HepG2 (cell line): Measurements from ENCODE around the gene ISG20. TPM values are rescaled to one million over a fixed set of nuclear protein-coding genes. Genes with fewer than 3 reads are reported as not detected.

ENCODE experiments used
- ATAC-seq: fragments of 200-7000 bp; cut with Tn5 transposase; 3 replicates; pipeline ENCODE4 v1.9.1; 2020; ENCODE audit warnings: mild to moderate bottlenecking, moderate library complexity
- BruUV-seq: library from RNA; stranded (reverse); fragments of 400-500 nt; replicated peaks from 2 replicates; lab custom pipeline; 2021; lab: Mats Ljungman, UMichigan
- CTCF ChIA-PET: fragments of 300-600 bp; formaldehyde crosslinking; extraction: SDS; loops from one replicate; lab custom pipeline; 2021; ENCODE audit warnings: low total read pairs, inconsistent platforms, low intra/inter-chr PET ratio; lab: Yijun Ruan, JAX
- POLR2A ChIA-PET: fragments of 350-600 bp; sonication (Branson Sonifier 250); formaldehyde crosslinking; loops from one replicate; lab custom pipeline; 2020; ENCODE audit warnings: antibody characterized with exemption, inconsistent platforms; lab: Yijun Ruan, JAX
- DNase-seq: peaks from one replicate; pipeline ENCODE4 v3.0.0-alpha.2; 2015; ENCODE audit warnings: low spot score
- FAIRE-seq: peaks from 3 replicates; lab custom pipeline; 2011; peaks lifted over from hg19 to GRCh38; lab: Jason Lieb, UNC
- H2AFZ ChIP-seq: one replicate; pipeline ENCODE4 v1.6.1; 2011; ENCODE audit warnings: low read length, inconsistent platforms
- H3K27ac ChIP-seq: fragments of 300-600 bp; 3 replicates; pipeline ENCODE4 v1.8.0; 2011; ENCODE audit warnings: mixed run types, mild to moderate bottlenecking, mixed read lengths, low read length, inconsistent platforms; ENCODE audit not compliant: insufficient read depth; ENCODE audit errors: extremely low read length
- H3K27me3 ChIP-seq, 2 experiments: fragments of 200-600 bp in 1 of 2; 2 replicates in 1 of 2; 3 replicates in 1 of 2; pipeline versions ENCODE4 v1.6.0 to v1.8.0; 2011; ENCODE audit warnings: low read length in 2 of 2, mild to moderate bottlenecking in 2 of 2, moderate library complexity in 2 of 2, inconsistent platforms in 1 of 2; ENCODE audit not compliant: insufficient read depth in 2 of 2, control insufficient read depth in 1 of 2
- H3K36me3 ChIP-seq, 2 experiments: fragments of 200-600 bp in 1 of 2; replicated peaks in 1 of 2; 2 replicates in 1 of 2; 3 replicates in 1 of 2; pipeline versions ENCODE4 v1.5.1 to v1.8.0; 2011; ENCODE audit warnings: low read length in 2 of 2, inconsistent platforms in 1 of 2; ENCODE audit not compliant: insufficient read depth in 2 of 2, control insufficient read depth in 1 of 2
- H3K4me1 ChIP-seq: 2 replicates; pipeline ENCODE4 v1.5.1; 2012; ENCODE audit warnings: low read length, inconsistent platforms; ENCODE audit not compliant: insufficient read depth
- H3K4me2 ChIP-seq: 2 replicates; pipeline ENCODE4 v1.6.0; 2011; ENCODE audit warnings: low read depth, low read length, inconsistent platforms
- H3K4me3 ChIP-seq, 3 experiments: fragments of 200-600 bp in 1 of 3; sonication (generic), shearing (Covaris generic) in 1 of 3; replicated peaks in 1 of 3; 2 replicates each; pipeline ENCODE4 v1.5.1; 2011 to 2016; ENCODE audit warnings: low read length in 3 of 3, inconsistent platforms in 2 of 3, low read depth in 2 of 3, mild to moderate bottlenecking in 2 of 3, control low read depth in 1 of 3, mixed read lengths in 1 of 3; ENCODE audit not compliant: insufficient read depth in 1 of 3
- H3K79me2 ChIP-seq: one replicate; pipeline ENCODE4 v1.6.1; 2011; ENCODE audit warnings: low read length, inconsistent platforms; ENCODE audit not compliant: insufficient read depth
- H3K9ac ChIP-seq: 2 replicates; pipeline ENCODE4 v1.6.0; 2011; ENCODE audit warnings: mild to moderate bottlenecking, low read depth, low read length, inconsistent platforms; ENCODE audit not compliant: insufficient read depth
- H3K9me3 ChIP-seq: 2 replicates; pipeline ENCODE4 v1.5.1; 2012; ENCODE audit warnings: mild to moderate bottlenecking, low read length
- H4K20me1 ChIP-seq: 2 replicates; pipeline ENCODE4 v1.6.0; 2011; ENCODE audit warnings: inconsistent platforms, mild to moderate bottlenecking, low read length, moderate library complexity; ENCODE audit not compliant: insufficient read depth
- FIP1L1 ChIP-seq: fragments of 200-400 bp; formaldehyde crosslinking; IDR thresholded peaks from 2 replicates; pipeline ENCODE4 v1.6.1; 2018; ENCODE audit warnings: low read depth, mild to moderate bottlenecking, low read length, moderate library complexity, borderline replicate concordance; ENCODE audit not compliant: insufficient read depth
- GLI4 ChIP-seq: sonication (generic); formaldehyde crosslinking; IDR thresholded peaks from 2 replicates; pipeline ENCODE4 v1.5.1; 2020; ENCODE audit warnings: missing genetic modification reagents, mild to moderate bottlenecking, moderate library complexity, borderline replicate concordance
- HNRNPK ChIP-seq: fragments of 200-400 bp; formaldehyde crosslinking; IDR thresholded peaks from 2 replicates; pipeline ENCODE4 v1.6.1; 2018; ENCODE audit warnings: low read length, low read depth, moderate library complexity, mild to moderate bottlenecking; ENCODE audit not compliant: poor library complexity, severe bottlenecking
- KDM5A ChIP-seq: fragments of 200-600 bp; sonication (generic); IDR thresholded peaks from 2 replicates; pipeline ENCODE4 v1.7.0; 2018; ENCODE audit warnings: antibody characterized with exemption, mild to moderate bottlenecking, low read length, borderline replicate concordance
- PHF21A ChIP-seq: sonication (generic); formaldehyde crosslinking; IDR thresholded peaks from 2 replicates; pipeline ENCODE4 v1.5.0; 2020; ENCODE audit warnings: mild to moderate bottlenecking, missing genetic modification reagents
- POLR2A ChIP-seq, 2 experiments: IDR thresholded peaks; 2 replicates each; pipeline ENCODE4 v1.6.1; 2011; ENCODE audit warnings: low read depth in 2 of 2, low read length in 2 of 2, mild to moderate bottlenecking in 1 of 2, moderate library complexity in 1 of 2; ENCODE audit not compliant: insufficient read depth in 1 of 2
- RXRA ChIP-seq: sonication (generic); formaldehyde crosslinking; IDR thresholded peaks from 2 replicates; pipeline ENCODE4 v1.5.1; 2020; ENCODE audit warnings: missing genetic modification reagents
- SMAD1 ChIP-seq: sonication (generic); formaldehyde crosslinking; IDR thresholded peaks from 2 replicates; pipeline ENCODE4 v1.4.0; 2020; ENCODE audit warnings: missing genetic modification reagents, low read depth, mild to moderate bottlenecking, borderline replicate concordance
- TEAD2 ChIP-seq: sonication (generic); formaldehyde crosslinking; IDR thresholded peaks from 2 replicates; pipeline ENCODE4 v1.9.0; 2021; ENCODE audit warnings: missing genetic modification reagents
- ZNF446 ChIP-seq: sonication (generic); formaldehyde crosslinking; IDR thresholded peaks from 2 replicates; pipeline ENCODE4 v1.5.0; 2020; ENCODE audit warnings: mild to moderate bottlenecking, missing genetic modification reagents
- WGBS: methylation state at CpG from one replicate; pipeline ENCODE4 v1.1.6; 2017; ENCODE audit warnings: low lambda C conversion rate; 5-methylcytosine and 5-hydroxymethylcytosine counted together
- in situ Hi-C: cut with HindIII; loops from 2 replicates; pipeline ENCODE4 v1.10.0; 2017; ENCODE audit warnings: low pct_unique_long_range_greater_than_20kb; ENCODE audit not compliant: extremely low pct_ligation_motif_present
- intact Hi-C: fragments of 100-400 bp; cut with micrococcal nuclease; formaldehyde crosslinking; loops from one replicate; pipeline ENCODE4 v1.10.0; 2022; ENCODE audit not compliant: unreplicated experiment
- polyA plus RNA-seq, 8 experiments: library from polyadenylated mRNA; depleted of rRNA in 3 of 8; stranded (reverse) in 7 of 8; unstranded in 1 of 8; fragments of >200 nt; fragmentation: Illumina TruSeq in 4 of 8; extraction: Trizol in 4 of 8; gene quantifications; 2 replicates each; pipeline versions ENCODE4 v1.2.1 to v1.2.3, GENCODE V29; 2011 to 2016; ENCODE audit warnings: low read depth in 4 of 8, missing spikeins in 1 of 8, mixed read lengths in 1 of 8; ENCODE audit not compliant: insufficient read depth in 1 of 8
- total RNA-seq, 5 experiments: library from RNA; depleted of rRNA; stranded (reverse); fragments of >200 nt; fragmentation: Illumina TruSeq; extraction: Trizol; gene quantifications; 2 replicates each; pipeline ENCODE4 v1.2.3, GENCODE V29; 2016; ENCODE audit warnings: low read depth in 1 of 5
- TF ChIP-seq, protein P1 (sequence below): sonication (generic); formaldehyde crosslinking; IDR thresholded peaks from 2 replicates; pipeline ENCODE4 v1.4.0; 2020; ENCODE audit warnings: missing genetic modification reagents, borderline replicate concordance
- TF ChIP-seq, protein P2 (sequence below), 2 experiments: fragments of 450-650 bp in 1 of 2; sonication (generic) in 1 of 2; formaldehyde crosslinking in 1 of 2; IDR thresholded peaks; 2 replicates each; pipeline versions ENCODE4 v1.6.1 to v1.8.0; 2016 to 2022; ENCODE audit warnings: antibody characterized with exemption in 1 of 2, mild to moderate bottlenecking in 1 of 2, missing genetic modification reagents in 1 of 2

The ISG20 gene
- total and polyA plus RNA-seq, 2 of the 13 experiments (the other 11 are each of a cell fraction or from before 2014, with no cell fraction given): 6.3 to 31.5 TPM

DNA sequence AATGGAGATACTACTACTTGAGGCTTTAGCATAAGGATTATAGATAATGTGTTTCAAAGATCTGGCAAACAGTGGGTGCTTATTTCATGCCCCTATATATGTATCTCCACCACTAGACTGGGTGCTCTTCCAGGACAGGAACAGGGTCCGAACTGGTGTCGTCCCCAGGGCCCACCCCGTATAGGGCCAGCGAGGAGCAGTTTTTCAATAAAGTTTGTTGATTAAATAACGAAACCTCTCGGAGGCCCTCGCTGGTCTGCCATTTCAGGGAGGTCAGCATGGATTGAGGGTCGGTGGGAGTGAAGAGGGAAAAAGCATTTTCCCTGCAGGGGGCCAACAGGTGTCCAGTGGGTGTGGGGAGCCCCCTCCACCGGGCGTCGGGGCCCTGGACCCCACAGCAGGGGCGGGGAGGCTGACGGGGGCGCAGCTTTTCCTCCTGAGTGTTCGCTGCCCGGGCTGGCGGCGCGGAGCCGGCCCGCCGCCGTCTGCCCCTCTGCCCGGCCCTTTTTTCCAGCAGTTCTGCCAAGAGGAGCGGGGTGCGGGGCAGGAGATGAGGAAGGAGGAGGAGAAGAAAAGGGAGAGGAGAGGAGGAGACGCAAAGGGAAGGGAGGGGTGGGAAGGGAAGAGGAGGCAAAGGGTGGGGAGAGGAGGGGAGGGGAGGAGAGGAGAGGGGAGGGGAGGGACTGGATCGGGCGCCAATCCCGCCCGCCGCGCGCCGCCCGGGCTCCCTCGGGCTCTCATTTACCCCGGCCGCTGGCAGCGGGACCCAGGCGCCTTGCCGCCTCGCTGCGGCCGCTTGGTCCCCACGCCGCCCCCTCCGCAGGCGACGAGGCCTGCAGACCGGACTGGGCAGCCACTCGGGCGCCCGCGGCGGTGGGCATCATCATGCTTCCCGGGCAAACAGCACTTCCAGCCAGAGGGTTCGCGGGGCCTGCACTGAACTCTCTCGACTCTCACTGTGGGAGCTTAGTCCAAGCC is 66.3 kb downstream of the ISG20 start:
- peak; percentile 16; the same call in 2 of the 3 replicates for ATAC-seq
- TF ChIP-seq, protein P1, sequence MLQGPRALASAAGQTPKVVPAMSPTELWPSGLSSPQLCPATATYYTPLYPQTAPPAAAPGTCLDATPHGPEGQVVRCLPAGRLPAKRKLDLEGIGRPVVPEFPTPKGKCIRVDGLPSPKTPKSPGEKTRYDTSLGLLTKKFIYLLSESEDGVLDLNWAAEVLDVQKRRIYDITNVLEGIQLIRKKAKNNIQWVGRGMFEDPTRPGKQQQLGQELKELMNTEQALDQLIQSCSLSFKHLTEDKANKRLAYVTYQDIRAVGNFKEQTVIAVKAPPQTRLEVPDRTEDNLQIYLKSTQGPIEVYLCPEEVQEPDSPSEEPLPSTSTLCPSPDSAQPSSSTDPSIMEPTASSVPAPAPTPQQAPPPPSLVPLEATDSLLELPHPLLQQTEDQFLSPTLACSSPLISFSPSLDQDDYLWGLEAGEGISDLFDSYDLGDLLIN: no peak
- TF ChIP-seq PHF21A (no peak), TEAD2 (CRISPR knock-in tag) (no peak), FIP1L1 (no peak), GLI4 (CRISPR knock-in tag) (no peak), ZNF446 (no peak), HNRNPK (peak; percentile 99), RXRA (CRISPR knock-in tag) (no peak), SMAD1 (no peak), KDM5A (no peak), POLR2A (IDR thresholded peaks at IDR 0.05; ENCODE audit: insufficient read depth in 1 of 2, low read depth in 2 of 2, low read length in 2 of 2) (no peak)
- TF ChIP-seq, protein P2, sequence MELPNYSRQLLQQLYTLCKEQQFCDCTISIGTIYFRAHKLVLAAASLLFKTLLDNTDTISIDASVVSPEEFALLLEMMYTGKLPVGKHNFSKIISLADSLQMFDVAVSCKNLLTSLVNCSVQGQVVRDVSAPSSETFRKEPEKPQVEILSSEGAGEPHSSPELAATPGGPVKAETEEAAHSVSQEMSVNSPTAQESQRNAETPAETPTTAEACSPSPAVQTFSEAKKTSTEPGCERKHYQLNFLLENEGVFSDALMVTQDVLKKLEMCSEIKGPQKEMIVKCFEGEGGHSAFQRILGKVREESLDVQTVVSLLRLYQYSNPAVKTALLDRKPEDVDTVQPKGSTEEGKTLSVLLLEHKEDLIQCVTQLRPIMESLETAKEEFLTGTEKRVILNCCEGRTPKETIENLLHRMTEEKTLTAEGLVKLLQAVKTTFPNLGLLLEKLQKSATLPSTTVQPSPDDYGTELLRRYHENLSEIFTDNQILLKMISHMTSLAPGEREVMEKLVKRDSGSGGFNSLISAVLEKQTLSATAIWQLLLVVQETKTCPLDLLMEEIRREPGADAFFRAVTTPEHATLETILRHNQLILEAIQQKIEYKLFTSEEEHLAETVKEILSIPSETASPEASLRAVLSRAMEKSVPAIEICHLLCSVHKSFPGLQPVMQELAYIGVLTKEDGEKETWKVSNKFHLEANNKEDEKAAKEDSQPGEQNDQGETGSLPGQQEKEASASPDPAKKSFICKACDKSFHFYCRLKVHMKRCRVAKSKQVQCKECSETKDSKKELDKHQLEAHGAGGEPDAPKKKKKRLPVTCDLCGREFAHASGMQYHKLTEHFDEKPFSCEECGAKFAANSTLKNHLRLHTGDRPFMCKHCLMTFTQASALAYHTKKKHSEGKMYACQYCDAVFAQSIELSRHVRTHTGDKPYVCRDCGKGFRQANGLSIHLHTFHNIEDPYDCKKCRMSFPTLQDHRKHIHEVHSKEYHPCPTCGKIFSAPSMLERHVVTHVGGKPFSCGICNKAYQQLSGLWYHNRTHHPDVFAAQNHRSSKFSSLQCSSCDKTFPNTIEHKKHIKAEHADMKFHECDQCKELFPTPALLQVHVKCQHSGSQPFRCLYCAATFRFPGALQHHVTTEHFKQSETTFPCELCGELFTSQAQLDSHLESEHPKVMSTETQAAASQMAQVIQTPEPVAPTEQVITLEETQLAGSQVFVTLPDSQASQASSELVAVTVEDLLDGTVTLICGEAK (IDR thresholded peaks at IDR 0.05): peak; percentile 29; the same call in 1 of the 2 replicates
- TF ChIP-seq, protein P2 (CRISPR knock-in tag; IDR thresholded peaks at IDR 0.05): peak; percentile 98

More for the DNA sequence above, 66.3 kb downstream of the ISG20 start:
- H3K79me2 ChIP-seq: no peaks in the 10 kb centered on the region
- in situ Hi-C loops: no loop called here
- H3K9me3 ChIP-seq: no peaks in the 10 kb centered on the region
- DNase-seq: no peak
- H3K4me3 ChIP-seq: peak overlapping the region; percentile 38 to 54 (median 41); a peak in 4 of 6 replicates
- H3K4me2 ChIP-seq: peak overlapping the region; percentile 54
- H3K27me3 ChIP-seq: peaks cover 3 to 41% of the 10 kb centered on the region in 2 experiments; a peak in 4 of 5 replicates
- BruUV-seq: no TSS peak
- 5% methylated on average over 40 of the region's 60 CpGs for WGBS
- no peaks in the 10 kb centered on the region for H4K20me1 ChIP-seq
- CTCF ChIA-PET: no interaction called here
- H3K27ac ChIP-seq: no peak overlapping the region
- peaks cover 10% of the 10 kb centered on the region; the same call in 1 of the 2 replicates for H3K4me1 ChIP-seq
- no peak for FAIRE-seq
- no peak overlapping the region for H2AFZ ChIP-seq
- POLR2A ChIA-PET: no interaction called here
- H3K36me3 ChIP-seq: no peaks in the 10 kb centered on the region
- intact Hi-C loops: no loop called here
- H3K9ac ChIP-seq: no peak overlapping the region
